AG09309 (cell line): ENCODE results near the gene RAB43.
"Not testable (repeated sequence)": the region's sequence is repeated elsewhere in the genome, so short reads cannot be mapped to it uniquely, and the experiment has no call there.

Source experiments
- DNase-seq: peaks from one replicate; pipeline ENCODE4 v3.0.0-alpha.2; 2010; ENCODE audit warnings: low read depth
- H3K4me3 ChIP-seq: 2 replicates; pipeline ENCODE4 v1.5.1; 2011; ENCODE audit warnings: mild to moderate bottlenecking, low read depth, low read length, moderate library complexity; ENCODE audit not compliant: control insufficient read depth
- CTCF ChIP-seq: IDR thresholded peaks from 2 replicates; pipeline ENCODE4 v1.5.1; 2011; ENCODE audit warnings: mild to moderate bottlenecking, low read depth, low read length, inconsistent platforms; ENCODE audit not compliant: insufficient read depth, control insufficient read depth; ENCODE audit errors: missing control alignments

RAB43 gene

GRCh38 chr3:129160891-129161859 lies 39.6 kb upstream of the RAB43 start, which contains the start of gene ISY1:
ISY1 (minus strand) TSS chr3:129161063; CDS start chr3:129160975, 88 bp downstream.
- DNase-seq = peak; percentile 79
- TF ChIP-seq CTCF = peak; percentile 88
- H3K4me3 ChIP-seq = peak within 1 kb of the TSS; percentile 55

- DNase-seq = no peak
- no peak for TF ChIP-seq CTCF
- no peak overlapping the region for H3K4me3 ChIP-seq
These were observed 23.2 kb upstream of the RAB43 start for GRCh38 chr3:129144786-129145185.

GRCh38 chr3:129141011-129141410 lies 19.4 kb upstream of the RAB43 start:
- not testable (repeated sequence) for DNase-seq, H3K4me3 ChIP-seq

GRCh38 chr3:129139911-129140310 lies 18.3 kb upstream of the RAB43 start:
- no peak for TF ChIP-seq CTCF
- DNase-seq = no peak
- no peak overlapping the region for H3K4me3 ChIP-seq

GRCh38 chr3:129136275-129136674 lies 14.7 kb upstream of the RAB43 start:
- H3K4me3 ChIP-seq, DNase-seq: not testable (repeated sequence)

GRCh38 chr3:129132097-129132866 lies 10.7 kb upstream of the RAB43 start:
- H3K4me3 ChIP-seq = no peak overlapping the region
- no peak for DNase-seq
- no peak for TF ChIP-seq CTCF

- TF ChIP-seq CTCF = no peak
- DNase-seq = no peak
- H3K4me3 ChIP-seq = no peak overlapping the region
These were observed 10.0 kb upstream of the RAB43 start for GRCh38 chr3:129131465-129132088.
